CD14-positive monocyte (primary cell): ENCODE results near the gene GRIN2A. TPM values are rescaled to one million over a fixed set of nuclear protein-coding genes. Genes with fewer than 3 reads are reported as not detected.

Experiments used
- DNase-seq, 3 donors: peaks; one replicate each; pipeline ENCODE4 v3.0.0-alpha.2; 2011 to 2022
- H2AFZ ChIP-seq: 2 replicates; pipeline ENCODE4 v1.6.0; 2012; ENCODE audit warnings: mild to moderate bottlenecking, low read depth, low read length, inconsistent platforms; ENCODE audit not compliant: insufficient read depth, poor library complexity, severe bottlenecking
- H3K27ac ChIP-seq, 2 donors: 1 replicate in 1 of 2; 2 replicates in 1 of 2; pipeline ENCODE4 v1.5.1; 2012 to 2013; ENCODE audit warnings: low read length in 2 of 2, control low read depth in 1 of 2, inconsistent platforms in 1 of 2, low read depth in 1 of 2, mild to moderate bottlenecking in 1 of 2
- H3K27me3 ChIP-seq, 2 donors: one replicate each; pipeline versions ENCODE4 v1.6.0 to v1.6.1; 2011 to 2013; ENCODE audit warnings: low read length in 2 of 2; ENCODE audit not compliant: control insufficient read depth in 2 of 2, insufficient read depth in 2 of 2
- H3K36me3 ChIP-seq, 2 donors: replicated peaks in 1 of 2; 1 replicate in 1 of 2; 2 replicates in 1 of 2; pipeline versions ENCODE4 v1.5.1 to v1.6.1; 2012 to 2013; ENCODE audit warnings: low read length in 2 of 2, control low read depth in 1 of 2, inconsistent platforms in 1 of 2, mild to moderate bottlenecking in 1 of 2; ENCODE audit not compliant: insufficient read depth in 2 of 2, control insufficient read depth in 1 of 2
- H3K4me1 ChIP-seq, 2 donors: 1 replicate in 1 of 2; 2 replicates in 1 of 2; pipeline versions ENCODE4 v1.5.1 to v1.6.1; 2012 to 2013; ENCODE audit warnings: low read length in 2 of 2, control low read depth in 1 of 2, inconsistent platforms in 1 of 2, mild to moderate bottlenecking in 1 of 2, moderate library complexity in 1 of 2; ENCODE audit not compliant: insufficient read depth in 2 of 2, control insufficient read depth in 1 of 2
- H3K4me2 ChIP-seq: replicated peaks from 2 replicates; pipeline ENCODE3; 2012; ENCODE audit warnings: low read length, moderate library complexity, mild to moderate bottlenecking; ENCODE audit not compliant: poor library complexity, severe bottlenecking; ENCODE audit errors: extremely low read depth
- H3K4me3 ChIP-seq, 3 experiments: fragments of 200-600 bp in 1 of 3; sonication (generic) in 1 of 3; replicated peaks in 1 of 3; 1 replicate in 2 of 3; 2 replicates in 1 of 3; pipeline ENCODE4 v1.5.1; 2011 to 2013; ENCODE audit warnings: low read length in 3 of 3, mild to moderate bottlenecking in 3 of 3, control low read depth in 2 of 3, low read depth in 2 of 3, inconsistent platforms in 1 of 3, moderate library complexity in 1 of 3
- H3K79me2 ChIP-seq: 2 replicates; pipeline ENCODE4 v1.6.0; 2012; ENCODE audit warnings: mild to moderate bottlenecking, control low read depth, inconsistent platforms, low read length, moderate library complexity; ENCODE audit not compliant: insufficient read depth
- H3K9ac ChIP-seq: 2 replicates; pipeline ENCODE4 v1.6.0; 2017; ENCODE audit warnings: low read length, mild to moderate bottlenecking; ENCODE audit not compliant: insufficient read depth, poor library complexity, severe bottlenecking
- H3K9me3 ChIP-seq, 2 donors: replicated peaks in 1 of 2; 1 replicate in 1 of 2; 2 replicates in 1 of 2; pipeline versions ENCODE4 v1.5.1 to v1.6.1; 2012 to 2013; ENCODE audit warnings: low read length in 2 of 2, control low read depth in 1 of 2; ENCODE audit not compliant: control insufficient read depth in 1 of 2, insufficient read depth in 1 of 2
- H4K20me1 ChIP-seq: 2 replicates; pipeline ENCODE4 v1.6.0; 2012; ENCODE audit warnings: mild to moderate bottlenecking, low read length, control low read depth, moderate library complexity; ENCODE audit not compliant: insufficient read depth
- H3K27ac Mint-ChIP-seq, 7 donors: one replicate each; pipeline ENCODE4 v1.8.0; 2020; ENCODE audit warnings: mild to moderate bottlenecking in 7 of 7, mixed read lengths in 7 of 7, moderate library complexity in 6 of 7, inconsistent platforms in 2 of 7
- H3K27me3 Mint-ChIP-seq, 3 donors: one replicate each; pipeline ENCODE4 v1.8.0; 2021 to 2022; ENCODE audit warnings: low read depth in 3 of 3, mild to moderate bottlenecking in 3 of 3, mixed read lengths in 3 of 3, moderate library complexity in 3 of 3, inconsistent platforms in 1 of 3
- H3K36me3 Mint-ChIP-seq, 2 donors: one replicate each; pipeline ENCODE4 v1.8.0; 2020; ENCODE audit warnings: mixed read lengths in 2 of 2, inconsistent platforms in 1 of 2, mild to moderate bottlenecking in 1 of 2
- H3K4me1 Mint-ChIP-seq: one replicate; pipeline ENCODE4 v1.8.0; 2020; ENCODE audit warnings: mild to moderate bottlenecking, mixed read lengths
- H3K4me3 Mint-ChIP-seq, 2 donors: one replicate each; pipeline ENCODE4 v1.8.0; 2020; ENCODE audit warnings: mild to moderate bottlenecking in 2 of 2, mixed read lengths in 2 of 2, moderate library complexity in 1 of 2
- H3K9me3 Mint-ChIP-seq, 7 donors: one replicate each; pipeline ENCODE4 v1.8.0; 2020 to 2022; ENCODE audit warnings: mixed read lengths in 7 of 7, mild to moderate bottlenecking in 6 of 7, moderate library complexity in 6 of 7, inconsistent platforms in 2 of 7
- CTCF ChIP-seq: fragments of 200-600 bp; IDR thresholded peaks from one replicate; pipeline ENCODE4 v1.8.0; 2022; ENCODE audit warnings: antibody characterized with exemption, mild to moderate bottlenecking
- WGBS: methylation state at CpG from one replicate; pipeline ENCODE4 v1.1.5; 2013; ENCODE audit warnings: missing lambda C conversion rate; ENCODE audit not compliant: insufficient coverage; 5-methylcytosine and 5-hydroxymethylcytosine counted together
- intact Hi-C, 2 donors: fragments of 100-400 bp; cut with micrococcal nuclease; formaldehyde crosslinking; loops; one replicate each; pipeline versions ENCODE4 v1.15.0 to v1.15.1; 2023
- polyA plus RNA-seq, 3 donors: library from polyadenylated mRNA; depleted of rRNA in 1 of 3; unstranded in 2 of 3; stranded (reverse) in 1 of 3; fragments of 300-500 nt in 2 of 3; fragments of >200 nt in 1 of 3; fragmentation: Illumina TruSeq in 2 of 3; gene quantifications; 1 replicate in 2 of 3; 2 replicates in 1 of 3; pipeline ENCODE4 v1.2.3, GENCODE V29; 2012 to 2021

Gene GRIN2A
- polyA plus RNA-seq, 3 donors = not detected

GRCh38 chr16:10224850-10225249 is 42.6 kb upstream of the GRIN2A start:
- no peaks in the 10 kb centered on the region for H3K9me3 ChIP-seq
- H3K4me3 Mint-ChIP-seq = no peak overlapping the region
- no peak overlapping the region for H2AFZ ChIP-seq
- H3K4me2 ChIP-seq = no peak overlapping the region
- peaks cover 0 to 2% (median 0%) of the 10 kb centered on the region in 7 donors for H3K9me3 Mint-ChIP-seq
- WGBS = no CpG with 5 or more reads among the region's 4 CpGs
- H3K4me3 ChIP-seq = no peak overlapping the region
- H3K27me3 ChIP-seq = no peaks in the 10 kb centered on the region
- H3K27me3 Mint-ChIP-seq = peaks cover 3 to 4% (median 3%) of the 10 kb centered on the region in 3 donors
- TF ChIP-seq CTCF = no peak
- no peaks in the 10 kb centered on the region for H3K4me1 ChIP-seq
- intact Hi-C loops = no loop called here
- no peak for DNase-seq
- no peak overlapping the region for H3K9ac ChIP-seq
- no peaks in the 10 kb centered on the region for H3K36me3 ChIP-seq
- no peak overlapping the region for H3K27ac Mint-ChIP-seq
- H3K36me3 Mint-ChIP-seq = no peaks in the 10 kb centered on the region
- no peak overlapping the region for H3K27ac ChIP-seq
- no peaks in the 10 kb centered on the region for H4K20me1 ChIP-seq
- no peaks in the 10 kb centered on the region for H3K4me1 Mint-ChIP-seq
- H3K79me2 ChIP-seq = no peaks in the 10 kb centered on the region

GRCh38 chr16:10220942-10221341 is 38.7 kb upstream of the GRIN2A start:
- no peaks in the 10 kb centered on the region for H3K9me3 ChIP-seq
- H3K9ac ChIP-seq = no peak overlapping the region
- intact Hi-C loops = no loop called here
- 47% methylated on average over 3 of the region's 3 CpGs for WGBS
- TF ChIP-seq CTCF = no peak
- no peaks in the 10 kb centered on the region for H3K4me1 ChIP-seq
- H3K36me3 ChIP-seq = no peaks in the 10 kb centered on the region
- H3K27ac ChIP-seq = no peak overlapping the region
- no peak overlapping the region for H3K27ac Mint-ChIP-seq
- no peaks in the 10 kb centered on the region for H3K27me3 ChIP-seq
- H3K79me2 ChIP-seq = no peaks in the 10 kb centered on the region
- no peak overlapping the region for H3K4me3 Mint-ChIP-seq
- H3K4me2 ChIP-seq = no peak overlapping the region
- no peak overlapping the region for H3K4me3 ChIP-seq
- H3K9me3 Mint-ChIP-seq = peaks cover 0 to 2% (median 0%) of the 10 kb centered on the region in 7 donors
- H3K36me3 Mint-ChIP-seq = no peaks in the 10 kb centered on the region
- H3K4me1 Mint-ChIP-seq = no peaks in the 10 kb centered on the region
- H3K27me3 Mint-ChIP-seq = peaks cover 2 to 7% (median 4%) of the 10 kb centered on the region in 3 donors
- no peak overlapping the region for H2AFZ ChIP-seq
- no peak for DNase-seq
- no peaks in the 10 kb centered on the region for H4K20me1 ChIP-seq
